Measurements from ENCODE around the gene VWC2. TPM values are rescaled to one million over a fixed set of nuclear protein-coding genes. Genes with fewer than 3 reads are reported as not detected.

VWC2 gene
- total and polyA plus RNA-seq, 2 of the 8 experiments (the other 6 are each of a cell fraction or from before 2014, with no cell fraction given), result 0.24 to 0.30 TPM

- TF ChIP-seq BCL11A (IDR thresholded peaks at IDR 0.05; ENCODE audit: low read depth in 2 of 2, low read length in 2 of 2), result no peak
These were observed 101.9 kb downstream of the VWC2 start (continued) for GRCh38 chr7:49875336-49875735.

Measured in H1 (cell line).